A549 (cell line): ENCODE data around the gene UPB1. TPM values are rescaled to one million over a fixed set of nuclear protein-coding genes. Genes with fewer than 3 reads are reported as not detected.
"Not testable (repeated sequence)": the region's sequence is repeated elsewhere in the genome, so short reads cannot be mapped to it uniquely, and the experiment has no call there.

Experiments
- ATAC-seq, 2 experiments: fragments of 200-7000 bp in 1 of 2; fragments of >200 bp in 1 of 2; cut with Nextera tagmentation in 1 of 2; cut with Tn5 transposase in 1 of 2; 3 replicates each; pipeline versions ENCODE4 v1.8.0 to v1.9.1; 2018 to 2020; ENCODE audit warnings: mild to moderate bottlenecking in 1 of 2, moderate library complexity in 1 of 2
- CTCF ChIA-PET: fragments of 300-600 bp; sonication (Branson Sonifier 250); formaldehyde crosslinking; extraction: SDS; loops from one replicate; lab custom pipeline; 2021; ENCODE audit warnings: antibody characterized with exemption, inconsistent platforms; lab: Yijun Ruan, JAX
- POLR2A ChIA-PET: fragments of 350-600 bp; formaldehyde crosslinking; extraction: SDS; loops from one replicate; lab custom pipeline; 2021; ENCODE audit warnings: antibody characterized with exemption, inconsistent platforms; lab: Yijun Ruan, JAX
- DNase-seq, 2 experiments: peaks; one replicate each; pipeline versions ENCODE4 v3.0.0 to v3.0.0-alpha.2; 2011 to 2016; ENCODE audit warnings: low read depth in 1 of 2, low spot score in 1 of 2
- FAIRE-seq: peaks from 2 replicates; lab custom pipeline; 2011; peaks lifted over from hg19 to GRCh38; lab: Jason Lieb, UNC
- H3K27ac ChIP-seq, 2 experiments: fragments of >200 bp; sonication (Bioruptor Twin); formaldehyde crosslinking; 3 replicates each; pipeline ENCODE4 v1.5.1; 2016 to 2017
- H3K4me1 ChIP-seq: fragments of >200 bp; sonication (Bioruptor Twin); formaldehyde crosslinking; 3 replicates; pipeline ENCODE4 v1.6.1; 2016
- H3K4me2 ChIP-seq: fragments of >200 bp; sonication (Bioruptor Twin); formaldehyde crosslinking; 3 replicates; pipeline ENCODE4 v1.6.1; 2016
- H3K4me3 ChIP-seq: fragments of >200 bp; sonication (Bioruptor Twin); formaldehyde crosslinking; 3 replicates; pipeline ENCODE4 v1.5.1; 2016
- H3K9me3 ChIP-seq: fragments of >200 bp; sonication (Bioruptor Twin); formaldehyde crosslinking; 3 replicates; pipeline ENCODE4 v1.6.1; 2016
- BCL3 ChIP-seq: fragments of >200 bp; sonication (Bioruptor Twin); formaldehyde crosslinking; IDR thresholded peaks from 3 replicates; pipeline ENCODE4 v1.6.1; 2016
- CBX2 ChIP-seq: fragments of 200-600 bp; sonication (generic); IDR thresholded peaks from 2 replicates; pipeline ENCODE4 v1.6.1; 2016; ENCODE audit warnings: low read depth, mild to moderate bottlenecking, borderline replicate concordance
- CHD2 ChIP-seq: fragments of 150-350 bp; IDR thresholded peaks from 2 replicates; pipeline ENCODE4 v1.6.1; 2014; ENCODE audit warnings: low read length; ENCODE audit not compliant: partially characterized antibody
- CTCF ChIP-seq: fragments of >200 bp; sonication (Bioruptor Twin); formaldehyde crosslinking; IDR thresholded peaks from 3 replicates; pipeline ENCODE4 v1.5.1; 2016
- E2F6 ChIP-seq: IDR thresholded peaks from 2 replicates; pipeline ENCODE4 v1.6.1; 2012; ENCODE audit warnings: low read depth, borderline replicate concordance
- EP300 ChIP-seq, 2 experiments: fragments of >200 bp; sonication (Bioruptor Twin); formaldehyde crosslinking; IDR thresholded peaks; 2 replicates in 1 of 2; 3 replicates in 1 of 2; pipeline ENCODE4 v1.6.1; 2016 to 2017
- ESRRA ChIP-seq: fragments of 150-350 bp; IDR thresholded peaks from 2 replicates; pipeline ENCODE4 v1.6.1; 2014; ENCODE audit warnings: mild to moderate bottlenecking, low read length, borderline replicate concordance
- GATA3 ChIP-seq: IDR thresholded peaks from 2 replicates; pipeline ENCODE4 v1.6.1; 2012; ENCODE audit warnings: borderline replicate concordance
- HDAC2 ChIP-seq: fragments of 200-600 bp; sonication (generic); IDR thresholded peaks from 2 replicates; pipeline ENCODE4 v1.6.1; 2016
- HEYL ChIP-seq: fragments of 250-450 bp; sonication (Bioruptor Pico); IDR thresholded peaks from 2 replicates; pipeline ENCODE4 v1.8.0; 2021; ENCODE audit warnings: mild to moderate bottlenecking, moderate library complexity
- HOXA7 ChIP-seq: fragments of 250-450 bp; sonication (Bioruptor Pico); IDR thresholded peaks from 2 replicates; pipeline ENCODE4 v1.5.0; 2020; ENCODE audit warnings: mild to moderate bottlenecking, moderate library complexity
- HOXB13 ChIP-seq: fragments of 250-450 bp; sonication (Bioruptor Pico); IDR thresholded peaks from 2 replicates; pipeline ENCODE4 v1.5.0; 2020; ENCODE audit warnings: low read depth, mild to moderate bottlenecking, moderate library complexity
- MAFK ChIP-seq: fragments of 450-650 bp; IDR thresholded peaks from 2 replicates; pipeline ENCODE4 v1.6.1; 2014; ENCODE audit not compliant: partially characterized antibody
- POLR2A ChIP-seq: IDR thresholded peaks from 2 replicates; pipeline ENCODE4 v1.6.1; 2012; ENCODE audit warnings: mild to moderate bottlenecking, low read length
- RARB ChIP-seq: fragments of 250-450 bp; sonication (Bioruptor Pico); IDR thresholded peaks from 2 replicates; pipeline ENCODE4 v1.8.0; 2021; ENCODE audit warnings: mild to moderate bottlenecking, moderate library complexity
- RCOR1 ChIP-seq: fragments of 150-350 bp; IDR thresholded peaks from 2 replicates; pipeline ENCODE4 v1.6.1; 2014; ENCODE audit warnings: antibody characterized with exemption, low read length, low read depth
- REST ChIP-seq: fragments of 200-600 bp; sonication (generic); IDR thresholded peaks from 2 replicates; pipeline ENCODE4 v1.6.1; 2016; ENCODE audit warnings: antibody characterized with exemption, mild to moderate bottlenecking, moderate library complexity
- RFX5 ChIP-seq: fragments of 450-650 bp; IDR thresholded peaks from 2 replicates; pipeline ENCODE4 v1.7.1; 2014; ENCODE audit warnings: antibody characterized with exemption, mild to moderate bottlenecking, moderate library complexity
- RNF2 ChIP-seq: fragments of 200-600 bp; sonication (generic); IDR thresholded peaks from 2 replicates; pipeline ENCODE4 v1.6.1; 2016; ENCODE audit warnings: low read depth, mild to moderate bottlenecking, antibody characterized with exemption, moderate library complexity, borderline replicate concordance
- SREBF2 ChIP-seq: fragments of 450-650 bp; IDR thresholded peaks from 2 replicates; pipeline ENCODE4 v1.6.1; 2014; ENCODE audit warnings: mild to moderate bottlenecking, moderate library complexity
- TFCP2L1 ChIP-seq: fragments of 250-450 bp; sonication (Bioruptor Pico); IDR thresholded peaks from 2 replicates; pipeline ENCODE4 v1.5.0; 2021; ENCODE audit warnings: mild to moderate bottlenecking
- ZSCAN20 ChIP-seq: fragments of 250-450 bp; sonication (Bioruptor Pico); IDR thresholded peaks from 2 replicates; pipeline ENCODE4 v1.8.0; 2022; ENCODE audit warnings: mild to moderate bottlenecking, moderate library complexity
- WGBS: methylation state at CpG from one replicate; pipeline ENCODE4 v1.1.6; 2017; ENCODE audit errors: missing lambda C conversion rate; 5-methylcytosine and 5-hydroxymethylcytosine counted together
- polyA plus RNA-seq, 4 experiments: library from polyadenylated mRNA; depleted of rRNA in 3 of 4; stranded (reverse); fragments of >200 nt; fragmentation: RNase III in 1 of 4; extraction: RNeasy Plus Mini Kit Qiagen cat#74134 plus additional on column Dnase treatment in 1 of 4; gene quantifications; 2 replicates in 3 of 4; 3 replicates in 1 of 4; pipeline ENCODE4 v1.2.3, GENCODE V29; 2011 to 2017

Gene UPB1
- polyA plus RNA-seq, 2 of the 4 experiments (the other 2 are of a cell fraction), result 0.04 TPM; not detected in 1

GRCh38 chr22:24550902-24551435 lies 55.8 kb downstream of the UPB1 start:
- POLR2A ChIA-PET, result no interaction called here
- Histone ChIP-seq H3K4me1 (peaks cover 38% of the 10 kb centered on the region), H3K9me3 (no peaks in the 10 kb centered on the region), H3K4me3 (no peak overlapping the region), H3K4me2 (peak overlapping the region; percentile 64), H3K27ac (peak overlapping the region; percentile 73 to 76; a peak in 5 of 6 replicates)
- TF ChIP-seq HDAC2, result no peak
- TF ChIP-seq RCOR1, result no peak
- no peak for TF ChIP-seq CHD2
- no peak for TF ChIP-seq TFCP2L1 (CRISPR knock-in tag)
- no peak for TF ChIP-seq EP300 (IDR thresholded peaks at IDR 0.05)
- no peak for TF ChIP-seq RFX5
- no peak for TF ChIP-seq HEYL (CRISPR knock-in tag)
- TF ChIP-seq ESRRA, result no peak
- no peak for TF ChIP-seq MAFK
- no peak for TF ChIP-seq ZSCAN20 (CRISPR knock-in tag)
- no peak for TF ChIP-seq E2F6
- TF ChIP-seq GATA3, result no peak
- DNase-seq (no peak), FAIRE-seq (no peak), ATAC-seq (no peak)
- CTCF ChIA-PET, result interaction anchor here (0.9 to 1.4 kb wide), 3 partner anchors 9 to 25 kb away, joined by 3 to 4 read pairs (median 4); no protein-coding TSS in a partner anchor
- 74% methylated on average over 6 of the region's 6 CpGs for WGBS

GRCh38 chr22:24552503-24553286 lies 57.6 kb downstream of the UPB1 start:
- DNase-seq, H3K9me3 ChIP-seq, ATAC-seq, FAIRE-seq, H3K4me2 ChIP-seq, POLR2A ChIA-PET, H3K4me3 ChIP-seq, H3K27ac ChIP-seq: not testable (repeated sequence)
- 90% methylated on average over 9 of the region's 10 CpGs for WGBS
- peaks cover 44% of the 10 kb centered on the region for H3K4me1 ChIP-seq
- CTCF ChIA-PET, result interaction anchor here (0.6 kb wide), 1 partner anchor 94 kb away, joined by 4 read pairs; no protein-coding TSS in a partner anchor

- POLR2A ChIA-PET, result no interaction called here
- FAIRE-seq (no peak), ATAC-seq (no peak), DNase-seq (no peak)
- WGBS, result 87% methylated on average over 6 of the region's 12 CpGs
- Histone ChIP-seq H3K4me3 (peak overlapping the region; percentile 99), H3K27ac (peak overlapping the region; percentile 90 to 98; a peak in 5 of 6 replicates), H3K4me1 (peaks cover 49% of the 10 kb centered on the region), H3K4me2 (peak overlapping the region; percentile 94), H3K9me3 (no peaks in the 10 kb centered on the region)
- CTCF ChIA-PET, result interaction anchor here (0.5 to 1.3 kb wide), 4 partner anchors 17 to 95 kb away, joined by 3 to 4 read pairs (median 4); no protein-coding TSS in a partner anchor
- TF ChIP-seq HOXB13 (CRISPR knock-in tag), result no peak
- TF ChIP-seq BCL3, result no peak
- no peak for TF ChIP-seq POLR2A
- no peak for TF ChIP-seq CBX2
- TF ChIP-seq RNF2, result no peak
- no peak for TF ChIP-seq RARB
- no peak for TF ChIP-seq SREBF2
- TF ChIP-seq HOXA7 (CRISPR knock-in tag), result no peak
- TF ChIP-seq TFCP2L1 (CRISPR knock-in tag), result no peak
- TF ChIP-seq CTCF, result no peak
- no peak for TF ChIP-seq REST
Measured at GRCh38 chr22:24553597-24554312, 58.6 kb downstream of the UPB1 start.
